Measurements from ENCODE around the gene PPFIBP1. TPM values are rescaled to one million over a fixed set of nuclear protein-coding genes. Genes with fewer than 3 reads are reported as not detected.

The PPFIBP1 gene
- total and polyA plus RNA-seq, 2 of the 13 experiments (the other 11 are each of a cell fraction or from before 2014, with no cell fraction given): 16.2 to 21.8 TPM

DNA sequence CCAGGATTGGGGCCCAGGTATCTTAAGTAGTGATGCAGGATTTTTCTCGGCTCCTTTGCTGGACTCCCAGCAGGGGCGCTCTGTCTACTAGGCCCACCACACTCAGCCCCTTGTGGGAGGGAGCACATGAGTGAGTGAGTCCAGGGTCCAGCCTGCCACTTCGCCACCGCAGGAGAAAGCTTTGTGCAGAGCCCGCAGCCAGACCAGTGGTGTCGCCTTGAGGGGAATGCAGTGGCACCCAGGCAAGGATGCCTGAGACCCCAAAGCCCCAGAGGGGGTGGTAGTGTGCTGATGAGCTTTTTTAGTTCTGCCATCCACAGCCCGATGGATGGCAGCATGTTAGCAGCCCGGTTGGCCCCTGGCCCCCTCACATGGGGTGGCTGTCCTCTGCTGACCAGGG, 181.3 kb downstream of the PPFIBP1 start (continued):
- TF ChIP-seq, protein P1, sequence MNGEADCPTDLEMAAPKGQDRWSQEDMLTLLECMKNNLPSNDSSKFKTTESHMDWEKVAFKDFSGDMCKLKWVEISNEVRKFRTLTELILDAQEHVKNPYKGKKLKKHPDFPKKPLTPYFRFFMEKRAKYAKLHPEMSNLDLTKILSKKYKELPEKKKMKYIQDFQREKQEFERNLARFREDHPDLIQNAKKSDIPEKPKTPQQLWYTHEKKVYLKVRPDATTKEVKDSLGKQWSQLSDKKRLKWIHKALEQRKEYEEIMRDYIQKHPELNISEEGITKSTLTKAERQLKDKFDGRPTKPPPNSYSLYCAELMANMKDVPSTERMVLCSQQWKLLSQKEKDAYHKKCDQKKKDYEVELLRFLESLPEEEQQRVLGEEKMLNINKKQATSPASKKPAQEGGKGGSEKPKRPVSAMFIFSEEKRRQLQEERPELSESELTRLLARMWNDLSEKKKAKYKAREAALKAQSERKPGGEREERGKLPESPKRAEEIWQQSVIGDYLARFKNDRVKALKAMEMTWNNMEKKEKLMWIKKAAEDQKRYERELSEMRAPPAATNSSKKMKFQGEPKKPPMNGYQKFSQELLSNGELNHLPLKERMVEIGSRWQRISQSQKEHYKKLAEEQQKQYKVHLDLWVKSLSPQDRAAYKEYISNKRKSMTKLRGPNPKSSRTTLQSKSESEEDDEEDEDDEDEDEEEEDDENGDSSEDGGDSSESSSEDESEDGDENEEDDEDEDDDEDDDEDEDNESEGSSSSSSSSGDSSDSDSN (CRISPR knock-in tag; IDR thresholded peaks at IDR 0.05): 0 out of 2 replicates have a peak, but pooled peaks have one; percentile 41
- TF ChIP-seq ZNF678 (CRISPR knock-in tag; IDR thresholded peaks at IDR 0.05): no peak
- TF ChIP-seq, protein P2, sequence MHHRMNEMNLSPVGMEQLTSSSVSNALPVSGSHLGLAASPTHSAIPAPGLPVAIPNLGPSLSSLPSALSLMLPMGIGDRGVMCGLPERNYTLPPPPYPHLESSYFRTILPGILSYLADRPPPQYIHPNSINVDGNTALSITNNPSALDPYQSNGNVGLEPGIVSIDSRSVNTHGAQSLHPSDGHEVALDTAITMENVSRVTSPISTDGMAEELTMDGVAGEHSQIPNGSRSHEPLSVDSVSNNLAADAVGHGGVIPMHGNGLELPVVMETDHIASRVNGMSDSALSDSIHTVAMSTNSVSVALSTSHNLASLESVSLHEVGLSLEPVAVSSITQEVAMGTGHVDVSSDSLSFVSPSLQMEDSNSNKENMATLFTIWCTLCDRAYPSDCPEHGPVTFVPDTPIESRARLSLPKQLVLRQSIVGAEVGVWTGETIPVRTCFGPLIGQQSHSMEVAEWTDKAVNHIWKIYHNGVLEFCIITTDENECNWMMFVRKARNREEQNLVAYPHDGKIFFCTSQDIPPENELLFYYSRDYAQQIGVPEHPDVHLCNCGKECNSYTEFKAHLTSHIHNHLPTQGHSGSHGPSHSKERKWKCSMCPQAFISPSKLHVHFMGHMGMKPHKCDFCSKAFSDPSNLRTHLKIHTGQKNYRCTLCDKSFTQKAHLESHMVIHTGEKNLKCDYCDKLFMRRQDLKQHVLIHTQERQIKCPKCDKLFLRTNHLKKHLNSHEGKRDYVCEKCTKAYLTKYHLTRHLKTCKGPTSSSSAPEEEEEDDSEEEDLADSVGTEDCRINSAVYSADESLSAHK (CRISPR knock-in tag; IDR thresholded peaks at IDR 0.05; ENCODE audit: borderline replicate concordance): no peak
- TF ChIP-seq ZNF383 (CRISPR knock-in tag; IDR thresholded peaks at IDR 0.05; ENCODE audit: borderline replicate concordance): no peak
- TF ChIP-seq ZSCAN31 (CRISPR knock-in tag; IDR thresholded peaks at IDR 0.05; ENCODE audit: low read depth): 0 out of 2 replicates have a peak, but pooled peaks have one; percentile 24
- TF ChIP-seq GTF2F1 (IDR thresholded peaks at IDR 0.05; ENCODE audit: low read length): no peak
- TF ChIP-seq ZNF891 (CRISPR knock-in tag; IDR thresholded peaks at IDR 0.05): peak; percentile 42; the same call in 1 of the 2 replicates
- TF ChIP-seq RAD21 (CRISPR knock-in tag; IDR thresholded peaks at IDR 0.05): 0 out of 2 replicates have a peak, but pooled peaks have one; percentile 32
- no peak for TF ChIP-seq ZNF10 (CRISPR knock-in tag; IDR thresholded peaks at IDR 0.05; ENCODE audit: borderline replicate concordance, low read depth)
- TF ChIP-seq FOXM1 (CRISPR knock-in tag; IDR thresholded peaks at IDR 0.05): no peak
- TF ChIP-seq KDM1A (CRISPR knock-in tag; IDR thresholded peaks at IDR 0.05): no peak
- peak; percentile 42 for TF ChIP-seq CBX1 (IDR thresholded peaks at IDR 0.05; ENCODE audit: low read depth)
- TF ChIP-seq, protein P3, sequence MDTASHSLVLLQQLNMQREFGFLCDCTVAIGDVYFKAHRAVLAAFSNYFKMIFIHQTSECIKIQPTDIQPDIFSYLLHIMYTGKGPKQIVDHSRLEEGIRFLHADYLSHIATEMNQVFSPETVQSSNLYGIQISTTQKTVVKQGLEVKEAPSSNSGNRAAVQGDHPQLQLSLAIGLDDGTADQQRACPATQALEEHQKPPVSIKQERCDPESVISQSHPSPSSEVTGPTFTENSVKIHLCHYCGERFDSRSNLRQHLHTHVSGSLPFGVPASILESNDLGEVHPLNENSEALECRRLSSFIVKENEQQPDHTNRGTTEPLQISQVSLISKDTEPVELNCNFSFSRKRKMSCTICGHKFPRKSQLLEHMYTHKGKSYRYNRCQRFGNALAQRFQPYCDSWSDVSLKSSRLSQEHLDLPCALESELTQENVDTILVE (CRISPR knock-in tag; IDR thresholded peaks at IDR 0.05): no peak
- TF ChIP-seq, protein P4, sequence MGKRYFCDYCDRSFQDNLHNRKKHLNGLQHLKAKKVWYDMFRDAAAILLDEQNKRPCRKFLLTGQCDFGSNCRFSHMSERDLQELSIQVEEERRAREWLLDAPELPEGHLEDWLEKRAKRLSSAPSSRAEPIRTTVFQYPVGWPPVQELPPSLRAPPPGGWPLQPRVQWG (CRISPR knock-in tag; IDR thresholded peaks at IDR 0.05; ENCODE audit: borderline replicate concordance, low read depth): no peak
- TF ChIP-seq, protein P5, sequence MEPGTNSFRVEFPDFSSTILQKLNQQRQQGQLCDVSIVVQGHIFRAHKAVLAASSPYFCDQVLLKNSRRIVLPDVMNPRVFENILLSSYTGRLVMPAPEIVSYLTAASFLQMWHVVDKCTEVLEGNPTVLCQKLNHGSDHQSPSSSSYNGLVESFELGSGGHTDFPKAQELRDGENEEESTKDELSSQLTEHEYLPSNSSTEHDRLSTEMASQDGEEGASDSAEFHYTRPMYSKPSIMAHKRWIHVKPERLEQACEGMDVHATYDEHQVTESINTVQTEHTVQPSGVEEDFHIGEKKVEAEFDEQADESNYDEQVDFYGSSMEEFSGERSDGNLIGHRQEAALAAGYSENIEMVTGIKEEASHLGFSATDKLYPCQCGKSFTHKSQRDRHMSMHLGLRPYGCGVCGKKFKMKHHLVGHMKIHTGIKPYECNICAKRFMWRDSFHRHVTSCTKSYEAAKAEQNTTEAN (CRISPR knock-in tag; conservative IDR thresholded peaks at IDR 0.05): no peak
- TF ChIP-seq NCOR1 (IDR thresholded peaks at IDR 0.05; ENCODE audit: borderline replicate concordance, low read length): peak; percentile 41; the same call in 1 of the 2 replicates
- no peak for TF ChIP-seq MZF1 (CRISPR knock-in tag; IDR thresholded peaks at IDR 0.05; ENCODE audit: borderline replicate concordance)
- no peak for TF ChIP-seq NR3C1 (CRISPR knock-in tag; IDR thresholded peaks at IDR 0.05)
- TF ChIP-seq SMYD3 (CRISPR knock-in tag; IDR thresholded peaks at IDR 0.05): no peak
- no peak for TF ChIP-seq U2AF1 (optimal IDR thresholded peaks at IDR 0.05; ENCODE audit: low read depth, low read length)
